Glutamatergic neuron (in vitro differentiated cells): ENCODE measurements around the gene ANP32B. TPM values are rescaled to one million over a fixed set of nuclear protein-coding genes. Genes with fewer than 3 reads are reported as not detected.
"Not testable (repeated sequence)": the region's sequence is repeated elsewhere in the genome, so short reads cannot be mapped to it uniquely, and the experiment has no call there.

Experiments used
- DNase-seq: peaks from one replicate; pipeline ENCODE4 v3.0.0; 2022
- H3K27ac Mint-ChIP-seq: one replicate; pipeline ENCODE4 v1.8.0; 2020; ENCODE audit warnings: mild to moderate bottlenecking, mixed read lengths, inconsistent platforms; ENCODE audit not compliant: unreplicated experiment
- H3K27me3 Mint-ChIP-seq: one replicate; pipeline ENCODE4 v1.8.0; 2020; ENCODE audit warnings: mild to moderate bottlenecking, moderate library complexity, mixed read lengths, inconsistent platforms; ENCODE audit not compliant: unreplicated experiment
- H3K36me3 Mint-ChIP-seq: one replicate; pipeline ENCODE4 v1.8.0; 2020; ENCODE audit warnings: mild to moderate bottlenecking, mixed read lengths, inconsistent platforms; ENCODE audit not compliant: unreplicated experiment
- H3K4me1 Mint-ChIP-seq: one replicate; pipeline ENCODE4 v1.8.0; 2020; ENCODE audit warnings: mild to moderate bottlenecking, low read depth, mixed read lengths, inconsistent platforms; ENCODE audit not compliant: unreplicated experiment
- H3K4me3 Mint-ChIP-seq: one replicate; pipeline ENCODE4 v1.8.0; 2020; ENCODE audit warnings: mild to moderate bottlenecking, mixed read lengths, inconsistent platforms; ENCODE audit not compliant: unreplicated experiment
- H3K9me3 Mint-ChIP-seq: one replicate; pipeline ENCODE4 v1.8.0; 2020; ENCODE audit warnings: mild to moderate bottlenecking, moderate library complexity, mixed read lengths, inconsistent platforms; ENCODE audit not compliant: unreplicated experiment
- CTCF ChIP-seq: fragments of 200-600 bp; sonication (generic); IDR thresholded peaks from one replicate; pipeline ENCODE4 v1.5.0; 2021; ENCODE audit not compliant: partially characterized antibody, unreplicated experiment
- total RNA-seq: library from RNA; stranded (reverse); fragmentation: NEBNext Ultra II Directional; extraction: Animal tissue kit (Norgen Biotek cat#: 25700); gene quantifications from one replicate; pipeline ENCODE4 v1.2.1, GENCODE V29; 2021; ENCODE audit not compliant: unreplicated experiment

The ANP32B gene
- total RNA-seq, 1 donor from 2014 or later, result 108 TPM

DNA sequence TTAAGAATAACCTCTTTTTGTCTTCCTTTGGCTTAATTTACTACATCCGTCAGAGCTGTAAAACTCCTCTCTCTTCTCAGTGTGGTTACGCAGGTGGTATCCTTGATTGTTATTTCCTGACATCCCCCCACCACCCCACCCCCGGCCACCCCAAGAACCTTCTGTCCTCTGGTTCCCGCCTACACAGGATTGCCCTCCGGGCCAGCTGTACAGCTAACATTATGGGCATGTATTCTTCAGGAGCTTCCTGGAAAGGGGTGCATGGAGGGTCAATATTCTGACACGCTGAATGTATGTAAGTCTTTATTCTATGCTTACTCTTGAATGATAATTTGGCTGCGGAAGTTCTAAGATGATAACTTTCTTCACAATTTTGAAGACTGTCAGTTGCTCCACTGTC is 13.0 kb upstream of the ANP32B start:
- H3K27me3 Mint-ChIP-seq, result peaks cover 5% of the 10 kb centered on the region
- no peak overlapping the region for H3K4me3 Mint-ChIP-seq

GRCh38 chr9:97972753-97973152 is 10.4 kb upstream of the ANP32B start:
- Mint-ChIP-seq H3K9me3 (peaks cover 1% of the 10 kb centered on the region), H3K4me1 (peaks cover 14% of the 10 kb centered on the region), H3K4me3 (no peak overlapping the region), H3K36me3 (peaks cover 5% of the 10 kb centered on the region), H3K27ac (no peak overlapping the region), H3K27me3 (peaks cover 6% of the 10 kb centered on the region)
- TF ChIP-seq CTCF, result no peak
- no peak for DNase-seq

More for the DNA sequence above, 13.0 kb upstream of the ANP32B start:
- Mint-ChIP-seq H3K36me3 (peaks cover 3% of the 10 kb centered on the region), H3K9me3 (peaks cover 1% of the 10 kb centered on the region), H3K4me1 (peaks cover 10% of the 10 kb centered on the region), H3K27ac (no peak overlapping the region)
- no peak for DNase-seq
- no peak for TF ChIP-seq CTCF

GRCh38 chr9:97975376-97975775 is 7.8 kb upstream of the ANP32B start:
- no peak for DNase-seq
- H3K36me3 Mint-ChIP-seq, result peaks cover 5% of the 10 kb centered on the region
- no peak overlapping the region for H3K27ac Mint-ChIP-seq
- H3K9me3 Mint-ChIP-seq, result peaks cover 5% of the 10 kb centered on the region
- no peak for TF ChIP-seq CTCF
- H3K4me3 Mint-ChIP-seq, result no peak overlapping the region
- peaks cover 27% of the 10 kb centered on the region for H3K4me1 Mint-ChIP-seq
- peaks cover 13% of the 10 kb centered on the region for H3K27me3 Mint-ChIP-seq

GRCh38 chr9:97976633-97977032 is 6.5 kb upstream of the ANP32B start:
- H3K4me1 Mint-ChIP-seq, result peaks cover 39% of the 10 kb centered on the region
- not testable (repeated sequence) for H3K9me3 Mint-ChIP-seq, DNase-seq, H3K4me3 Mint-ChIP-seq, H3K36me3 Mint-ChIP-seq, H3K27ac Mint-ChIP-seq
- H3K27me3 Mint-ChIP-seq, result peaks cover 17% of the 10 kb centered on the region

DNA sequence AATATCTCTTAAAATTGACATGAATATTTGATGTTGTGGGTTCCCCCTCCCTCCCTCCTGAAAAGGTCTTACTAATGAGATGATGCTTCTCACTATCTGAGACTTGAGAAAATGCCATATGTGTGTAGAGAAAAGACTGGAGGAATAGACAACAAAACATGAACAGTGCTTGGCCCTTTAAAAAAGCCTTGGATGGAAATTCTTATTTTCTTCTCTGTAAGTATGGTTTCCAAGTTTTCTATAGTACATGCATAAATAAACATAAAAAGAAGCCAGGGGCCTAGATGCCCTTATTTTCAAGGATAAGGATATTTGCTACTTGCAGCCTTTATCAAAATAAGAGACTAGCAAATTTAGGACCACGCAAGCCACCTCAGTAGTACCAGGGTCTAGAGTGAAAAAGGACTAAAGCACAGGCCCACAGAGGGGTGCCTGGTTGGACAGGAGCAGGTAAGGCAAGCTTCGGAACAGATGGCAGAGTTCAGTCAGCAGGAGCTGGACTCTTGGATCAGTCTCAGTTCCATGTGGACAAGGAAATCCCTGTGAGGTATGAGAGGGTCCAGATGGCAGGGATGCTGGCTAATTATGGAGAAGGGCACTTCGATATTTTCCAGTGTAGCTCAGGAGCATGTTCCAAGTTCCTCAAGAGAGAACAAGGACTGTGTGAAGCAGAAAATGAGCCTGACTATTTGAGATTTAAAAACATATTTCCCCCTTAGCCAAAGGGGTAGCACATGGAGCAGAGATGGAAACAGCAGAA is 4.6 kb upstream of the ANP32B start:
- DNase-seq, result peak; percentile 40
- Mint-ChIP-seq H3K27ac (peak overlapping the region; percentile 91), H3K36me3 (peaks cover 5% of the 10 kb centered on the region), H3K27me3 (peaks cover 18% of the 10 kb centered on the region), H3K9me3 (peaks cover 13% of the 10 kb centered on the region), H3K4me1 (peaks cover 41% of the 10 kb centered on the region), H3K4me3 (peak overlapping the region; percentile 72)
- TF ChIP-seq CTCF, result no peak
